ENCODE measurements around the gene C11orf58.

The C11orf58 gene

GRCh38 chr11:16738193-16738946 is at the start of gene C11orf58:
Gene C11orf58, plus strand, starts transcription at chr11:16738647. Its CDS starts 132 bp downstream, at chr11:16738779.
- peak; percentile 92 for DNase-seq

GRCh38 chr11:16690086-16690485 is 48.4 kb upstream of the C11orf58 start:
- no peak for DNase-seq

GRCh38 chr11:16703795-16704194 is 34.7 kb upstream of the C11orf58 start:
- DNase-seq, result no peak

GRCh38 chr11:16713594-16713993 is 24.9 kb upstream of the C11orf58 start:
- no peak for DNase-seq

- DNase-seq, result no peak
These were observed 15.7 kb upstream of the C11orf58 start for GRCh38 chr11:16722581-16723344.

- DNase-seq, result no peak
These were observed 10.6 kb upstream of the C11orf58 start for GRCh38 chr11:16727806-16728205.

- no peak for DNase-seq
These were observed 642 bp upstream of the C11orf58 start for GRCh38 chr11:16737818-16738192.

- no peak for DNase-seq
These were observed 734 bp downstream of the C11orf58 start for GRCh38 chr11:16738947-16739815.

- no peak for DNase-seq
These were observed 3.0 kb downstream of the C11orf58 start for GRCh38 chr11:16741473-16741872.

GRCh38 chr11:16743478-16743877 is 5.0 kb downstream of the C11orf58 start:
- DNase-seq, result no peak

- DNase-seq, result no peak
These were observed 5.8 kb downstream of the C11orf58 start for GRCh38 chr11:16744128-16744725.

- DNase-seq, result no peak
These were observed 7.6 kb downstream of the C11orf58 start for GRCh38 chr11:16745950-16746605.

- DNase-seq, result no peak
These were observed 10.6 kb downstream of the C11orf58 start for GRCh38 chr11:16749092-16749491.

GRCh38 chr11:16749666-16750065 is 11.2 kb downstream of the C11orf58 start:
- DNase-seq, result no peak

GRCh38 chr11:16750417-16750816 is 12.0 kb downstream of the C11orf58 start:
- no peak for DNase-seq

- no peak for DNase-seq
These were observed 20.1 kb downstream of the C11orf58 start for GRCh38 chr11:16758382-16759024.

GRCh38 chr11:16759857-16760508 is 21.5 kb downstream of the C11orf58 start:
- no peak for DNase-seq

- no peak for DNase-seq
These were observed 25.3 kb downstream of the C11orf58 start for GRCh38 chr11:16763746-16764145.

GRCh38 chr11:16764888-16765287 is 26.4 kb downstream of the C11orf58 start:
- no peak for DNase-seq

- DNase-seq, result no peak
These were observed 28.7 kb downstream of the C11orf58 start for GRCh38 chr11:16767137-16767536.

- DNase-seq, result no peak
These were observed 29.5 kb downstream of the C11orf58 start for GRCh38 chr11:16767957-16768356.
